CD4-positive, alpha-beta T cell (primary cell): Measurements from ENCODE around the gene TLL2. TPM values are rescaled to one million over a fixed set of nuclear protein-coding genes. Genes with fewer than 3 reads are reported as not detected.

Experiments used
- ATAC-seq: fragments of 200-7000 bp; cut with Tn5 transposase; one replicate; pipeline ENCODE4 v1.10.0; 2022; ENCODE audit warnings: mild to moderate bottlenecking; ENCODE audit not compliant: poor library complexity
- CTCF ChIA-PET: fragments of 350-600 bp; sonication (Branson Sonifier 250); formaldehyde crosslinking; loops from one replicate; lab custom pipeline; 2021; ENCODE audit warnings: antibody characterized with exemption, inconsistent platforms; lab: Charles Lee
- POLR2A ChIA-PET: fragments of 350-600 bp; sonication (Branson Sonifier 250); formaldehyde crosslinking; loops from one replicate; lab custom pipeline; 2021; ENCODE audit warnings: antibody characterized with exemption, inconsistent platforms; lab: Charles Lee
- DNase-seq, 14 experiments: peaks; one replicate each; pipeline ENCODE4 v3.0.0-alpha.2; 2013 to 2020; ENCODE audit warnings: mixed read lengths in 2 of 14
- H3K27ac ChIP-seq, 2 donors: one replicate each; pipeline versions ENCODE4 v1.5.1 to v1.7.0; 2013; ENCODE audit warnings: low read length in 2 of 2, low read depth in 1 of 2, mild to moderate bottlenecking in 1 of 2
- H3K27me3 ChIP-seq, 2 experiments: 1 replicate in 1 of 2; 2 replicates in 1 of 2; pipeline versions ENCODE4 v1.6.1 to v1.7.0; 2013; ENCODE audit warnings: low read length in 2 of 2, control low read depth in 1 of 2, mild to moderate bottlenecking in 1 of 2, moderate library complexity in 1 of 2; ENCODE audit not compliant: insufficient read depth in 2 of 2, control insufficient read depth in 1 of 2
- H3K36me3 ChIP-seq: one replicate; pipeline ENCODE4 v1.6.1; 2013; ENCODE audit warnings: low read length, control low read depth; ENCODE audit not compliant: insufficient read depth
- H3K4me1 ChIP-seq: one replicate; pipeline ENCODE4 v1.6.1; 2013; ENCODE audit warnings: low read length, control low read depth; ENCODE audit not compliant: insufficient read depth
- H3K4me3 ChIP-seq: one replicate; pipeline ENCODE4 v1.5.1; 2013; ENCODE audit warnings: mild to moderate bottlenecking, low read length, moderate library complexity
- H3K9me3 ChIP-seq, 2 experiments: 1 replicate in 1 of 2; 2 replicates in 1 of 2; pipeline versions ENCODE4 v1.6.1 to v1.7.0; 2013; ENCODE audit warnings: low read length in 2 of 2, mild to moderate bottlenecking in 2 of 2, control low read depth in 1 of 2, moderate library complexity in 1 of 2; ENCODE audit not compliant: control insufficient read depth in 1 of 2, insufficient read depth in 1 of 2
- H3K27ac Mint-ChIP-seq: one replicate; pipeline ENCODE4 v1.8.0; 2020; ENCODE audit warnings: mixed read lengths
- H3K27me3 Mint-ChIP-seq: one replicate; pipeline ENCODE4 v1.8.0; 2021; ENCODE audit warnings: mixed read lengths
- H3K36me3 Mint-ChIP-seq: one replicate; pipeline ENCODE4 v1.8.0; 2021; ENCODE audit warnings: low read depth, mixed read lengths
- H3K4me1 Mint-ChIP-seq: one replicate; pipeline ENCODE4 v1.8.0; 2021; ENCODE audit warnings: low read depth, mixed read lengths
- H3K4me3 Mint-ChIP-seq: one replicate; pipeline ENCODE4 v1.8.0; 2020; ENCODE audit warnings: mild to moderate bottlenecking, mixed read lengths
- H3K9me3 Mint-ChIP-seq: one replicate; pipeline ENCODE4 v1.8.0; 2020; ENCODE audit warnings: mixed read lengths
- CTCF ChIP-seq: fragments of 200-600 bp; IDR thresholded peaks from one replicate; pipeline ENCODE4 v1.8.0; 2022; ENCODE audit warnings: antibody characterized with exemption, mild to moderate bottlenecking
- intact Hi-C, 2 experiments: fragments of 100-400 bp; cut with DNase I in 1 of 2; cut with micrococcal nuclease in 1 of 2; formaldehyde crosslinking; loops; one replicate each; pipeline versions ENCODE4 v1.15.1 to v1.9.0; 2023 to 2025; cut with DNase I, micrococcal nuclease
- total RNA-seq, 174 experiments: library from RNA in 2 of 174; stranded (reverse) in 2 of 174; gene quantifications; one replicate each; pipeline ENCODE4 v1.2.3 and lab custom pipeline; 2021 to 2026

TLL2 gene
- total RNA-seq, 2 experiments from 2014 or later, result not detected

GRCh38 chr10:96457341-96457740 is 56.4 kb downstream of the TLL2 start:
- Mint-ChIP-seq H3K27ac (no peak overlapping the region), H3K27me3 (peaks cover 18% of the 10 kb centered on the region), H3K4me1 (no peaks in the 10 kb centered on the region), H3K36me3 (no peaks in the 10 kb centered on the region), H3K9me3 (peaks cover 8% of the 10 kb centered on the region), H3K4me3 (no peak overlapping the region)
- ChIA-PET CTCF (no interaction called here), POLR2A (no interaction called here)
- DNase-seq (no peak), ATAC-seq (no peak)
- peaks cover 0 to 4% of the 10 kb centered on the region in 2 experiments for H3K9me3 ChIP-seq
- H3K4me3 ChIP-seq, result no peak overlapping the region
- TF ChIP-seq CTCF, result no peak
- H3K27ac ChIP-seq, result no peak overlapping the region
- H3K36me3 ChIP-seq, result no peaks in the 10 kb centered on the region
- intact Hi-C loops, result no loop called here
- no peaks in the 10 kb centered on the region for H3K4me1 ChIP-seq
- no peaks in the 10 kb centered on the region for H3K27me3 ChIP-seq

- Mint-ChIP-seq H3K4me3 (no peak overlapping the region), H3K27ac (no peak overlapping the region), H3K27me3 (peaks cover 18% of the 10 kb centered on the region), H3K4me1 (no peaks in the 10 kb centered on the region), H3K36me3 (no peaks in the 10 kb centered on the region), H3K9me3 (peaks cover 6% of the 10 kb centered on the region)
- H3K4me3 ChIP-seq, result no peak overlapping the region
- POLR2A ChIA-PET, result no interaction called here
- ATAC-seq (no peak), DNase-seq (no peak)
- intact Hi-C loops, result no loop called here
- no peaks in the 10 kb centered on the region for H3K4me1 ChIP-seq
- CTCF ChIA-PET, result no interaction called here
- H3K27me3 ChIP-seq, result no peaks in the 10 kb centered on the region
- H3K9me3 ChIP-seq, result peaks cover 0 to 3% of the 10 kb centered on the region in 2 experiments
- H3K27ac ChIP-seq, result no peak overlapping the region
- TF ChIP-seq CTCF, result no peak
- H3K36me3 ChIP-seq, result no peaks in the 10 kb centered on the region
Observed at GRCh38 chr10:96456296-96456840, 57.4 kb downstream of the TLL2 start.

- H3K4me1 Mint-ChIP-seq, result no peaks in the 10 kb centered on the region
- Histone ChIP-seq H3K9me3 (no peaks in the 10 kb centered on the region), H3K4me3 (no peak overlapping the region), H3K27ac (no peak overlapping the region), H3K36me3 (no peaks in the 10 kb centered on the region), H3K4me1 (no peaks in the 10 kb centered on the region), H3K27me3 (no peaks in the 10 kb centered on the region)
- CTCF ChIA-PET, result no interaction called here
- ATAC-seq, result no peak
- no peak for TF ChIP-seq CTCF
- DNase-seq, result no peak
- no peak overlapping the region for H3K4me3 Mint-ChIP-seq
- intact Hi-C loops, result no loop called here
- no peak overlapping the region for H3K27ac Mint-ChIP-seq
- no peaks in the 10 kb centered on the region for H3K9me3 Mint-ChIP-seq
- peaks cover 14% of the 10 kb centered on the region for H3K27me3 Mint-ChIP-seq
- POLR2A ChIA-PET, result no interaction called here
- no peaks in the 10 kb centered on the region for H3K36me3 Mint-ChIP-seq
Observed at GRCh38 chr10:96453856-96454583, 59.7 kb downstream of the TLL2 start.
